ENCODE measurements around the gene UPP1. TPM values are rescaled to one million over a fixed set of nuclear protein-coding genes. Genes with fewer than 3 reads are reported as not detected.

UPP1 gene
- total and polyA plus RNA-seq, 10 of the 15 experiments (the other 5 are each of a cell fraction or from before 2014, with no cell fraction given), result 0.93 to 7.9 (median 3.8) TPM

GRCh38 chr7:48111596-48111995 lies 22.5 kb downstream of the UPP1 start:
- 69% methylated on average over 8 of the region's 8 CpGs for WGBS (ENCODE audit: insufficient coverage, insufficient replicate concordance, low lambda C conversion rate, missing lambda C conversion rate)
- no peaks in the 10 kb centered on the region for H3K27me3 ChIP-seq (replicated peaks in 1 of 2; ENCODE audit: control insufficient read depth in 2 of 2, insufficient read depth in 2 of 2, low read length in 1 of 2)
- no peaks in the 10 kb centered on the region for H3K36me3 ChIP-seq (ENCODE audit: control insufficient read depth in 2 of 2, insufficient read depth in 2 of 2, low read length in 1 of 2)
- H3K4me3 ChIP-seq, result no peak overlapping the region
- RAD21 ChIA-PET (ENCODE audit: unreplicated experiment), result interaction anchor here (0.6 to 7.0 kb wide), 4 partner anchors 120 to 166 kb away, joined by 3 to 79 read pairs (median 4); no protein-coding TSS in a partner anchor
- SMC1A ChIA-PET (ENCODE audit: uncharacterized antibody, unreplicated experiment), result interaction anchor here (2.6 to 3.8 kb wide), 2 partner anchors 120 to 167 kb away, joined by 33 to 41 read pairs; no protein-coding TSS in a partner anchor
- CTCF ChIA-PET, result interaction anchor here (5.7 to 11.4 kb wide), 3 partner anchors 26 to 167 kb away, joined by 56 to 210 read pairs (median 68); partner anchors contain the start of gene UPP1
- H3K27ac ChIP-seq (ENCODE audit: control insufficient read depth, insufficient read depth), result no peak overlapping the region
- intact Hi-C loops (cut with micrococcal nuclease; ENCODE audit: unreplicated experiment), result loop anchor here (2.0 kb wide), 1 partner anchor 43 kb away; no protein-coding TSS in a partner anchor
- no peaks in the 10 kb centered on the region for H4K20me1 ChIP-seq (ENCODE audit: control insufficient read depth, insufficient read depth)
- DNase-seq (ENCODE audit: low read depth, low spot score) (no peak), ATAC-seq (no peak), FAIRE-seq (no peak)
- POLR2A ChIA-PET, result interaction anchor here (1.7 kb wide), 1 partner anchor 120 kb away, joined by 7 read pairs; no protein-coding TSS in a partner anchor
- H2AFZ ChIP-seq (ENCODE audit: control insufficient read depth, low read depth, low read length), result no peak overlapping the region
- no peaks in the 10 kb centered on the region for H3K9me3 ChIP-seq (replicated peaks; ENCODE audit: control insufficient read depth, insufficient read depth, low read length)
- H3K9ac ChIP-seq (ENCODE audit: control insufficient read depth, insufficient read depth, low read length), result no peak overlapping the region
- TF ChIP-seq LARP7 (IDR thresholded peaks at IDR 0.05) (no peak), MLLT1 (IDR thresholded peaks at IDR 0.05) (no peak), IKZF1 (conservative IDR thresholded peaks at IDR 0.05) (no peak), NBN (IDR thresholded peaks at IDR 0.05) (no peak), BHLHE40 (IDR thresholded peaks at IDR 0.05; ENCODE audit: borderline replicate concordance in 1 of 2, low read depth in 2 of 2, low read length in 1 of 2) (no peak), SMAD5 (IDR thresholded peaks at IDR 0.05; ENCODE audit: low read depth) (no peak), POLR2A (IDR thresholded peaks at IDR 0.05; ENCODE audit: low read depth, low read length) (no peak), SMAD1 (IDR thresholded peaks at IDR 0.05; ENCODE audit: low read depth, partially characterized antibody) (no peak), HDGF (IDR thresholded peaks at IDR 0.05) (no peak), GABPA (IDR thresholded peaks at IDR 0.05; ENCODE audit: low read depth) (no peak), MTA2 (IDR thresholded peaks at IDR 0.05; ENCODE audit: low read depth) (no peak), CBX3 (IDR thresholded peaks at IDR 0.05; ENCODE audit: borderline replicate concordance, low read depth) (no peak), ATF3 (IDR thresholded peaks at IDR 0.05; ENCODE audit: borderline replicate concordance, extremely low read depth, low read depth, low read length) (no peak), HDAC6 (IDR thresholded peaks at IDR 0.05; ENCODE audit: unreplicated experiment) (no peak), SP1 (IDR thresholded peaks at IDR 0.05; ENCODE audit: low read depth, low read length) (no peak), ZNF687 (IDR thresholded peaks at IDR 0.05) (no peak), POLR2AphosphoS2 (IDR thresholded peaks at IDR 0.05; ENCODE audit: low read depth, low read length) (no peak), ELK1 (IDR thresholded peaks at IDR 0.05; ENCODE audit: low read depth, low read length) (no peak), RUNX3 (IDR thresholded peaks at IDR 0.05; ENCODE audit: low read length) (no peak), NR2F1 (conservative IDR thresholded peaks at IDR 0.05) (no peak)
- H3K79me2 ChIP-seq (ENCODE audit: control insufficient read depth, insufficient read depth, low read length), result no peaks in the 10 kb centered on the region
- no TSS peak for BruUV-seq (replicated peaks)
- in situ Hi-C loops (cut with MboI), result loop anchor here (5.0 kb wide), 1 partner anchor 169 kb away; no protein-coding TSS in a partner anchor
- no peaks in the 10 kb centered on the region for H3K4me1 ChIP-seq (ENCODE audit: control insufficient read depth, insufficient read depth, low read length)
- no peak overlapping the region for H3K4me2 ChIP-seq (ENCODE audit: control insufficient read depth, insufficient read depth)
